ENCODE results near the gene COQ7. TPM values are rescaled to one million over a fixed set of nuclear protein-coding genes. Genes with fewer than 3 reads are reported as not detected.

COQ7 gene
- total RNA-seq, 2 donors from 2014 or later: 20.4 to 22.0 TPM

GRCh38 chr16:19046062-19046461 lies 21.4 kb upstream of the COQ7 start:
- Mint-ChIP-seq H3K27ac (no peak overlapping the region), H3K4me3 (no peak overlapping the region)

GRCh38 chr16:19062706-19063105 lies 4.7 kb upstream of the COQ7 start:
- Mint-ChIP-seq H3K4me1 (no peaks in the 10 kb centered on the region), H3K36me3 (ENCODE audit: low read depth) (peaks cover 35% of the 10 kb centered on the region), H3K27ac (no peak overlapping the region), H3K9me3 (no peaks in the 10 kb centered on the region), H3K27me3 (ENCODE audit: insufficient read depth) (no peaks in the 10 kb centered on the region), H3K4me3 (no peak overlapping the region)
- no peaks in the 10 kb centered on the region for H3K9me3 ChIP-seq (ENCODE audit: control insufficient read depth, low read length)
- H3K27me3 ChIP-seq (ENCODE audit: control insufficient read depth, insufficient read depth, low read length, poor library complexity, severe bottlenecking): no peaks in the 10 kb centered on the region
- H3K4me3 ChIP-seq (ENCODE audit: low read length): no peak overlapping the region
- no peak for TF ChIP-seq CTCF (conservative IDR thresholded peaks at IDR 0.05)
- peaks cover 40% of the 10 kb centered on the region for H3K36me3 ChIP-seq (ENCODE audit: control insufficient read depth, insufficient read depth, low read length)
- no peaks in the 10 kb centered on the region for H3K4me1 ChIP-seq (ENCODE audit: control insufficient read depth, insufficient read depth, low read length)
- WGBS, 2 experiments (ENCODE audit: insufficient coverage in 1 of 2, insufficient read length in 1 of 2): 88% methylated on average over 4 of the region's 4 CpGs; no CpG with 5 or more reads in 1 of the 2 experiments
- no peak overlapping the region for H3K9ac ChIP-seq (ENCODE audit: extremely low read depth, low read length, poor library complexity, severe bottlenecking)
- no peak overlapping the region for H3K27ac ChIP-seq (ENCODE audit: low read depth, low read length)
- DNase-seq: no peak

More at GRCh38 chr16:19046062-19046461, 21.4 kb upstream of the COQ7 start:
- Histone ChIP-seq H3K27me3 (ENCODE audit: control insufficient read depth, insufficient read depth, low read length, poor library complexity, severe bottlenecking) (no peaks in the 10 kb centered on the region), H3K4me3 (ENCODE audit: low read length) (no peak overlapping the region), H3K36me3 (ENCODE audit: control insufficient read depth, insufficient read depth, low read length) (peaks cover 47% of the 10 kb centered on the region), H3K9ac (ENCODE audit: extremely low read depth, low read length, poor library complexity, severe bottlenecking) (no peak overlapping the region), H3K4me1 (ENCODE audit: control insufficient read depth, insufficient read depth, low read length) (no peaks in the 10 kb centered on the region), H3K9me3 (ENCODE audit: control insufficient read depth, low read length) (no peaks in the 10 kb centered on the region), H3K27ac (ENCODE audit: low read depth, low read length) (no peak overlapping the region)
- H3K36me3 Mint-ChIP-seq (ENCODE audit: low read depth): peaks cover 53% of the 10 kb centered on the region
- no peaks in the 10 kb centered on the region for H3K27me3 Mint-ChIP-seq (ENCODE audit: insufficient read depth)
- H3K4me1 Mint-ChIP-seq: no peaks in the 10 kb centered on the region
- DNase-seq: no peak
- no peak for TF ChIP-seq CTCF (conservative IDR thresholded peaks at IDR 0.05)
- no peaks in the 10 kb centered on the region for H3K9me3 Mint-ChIP-seq
- WGBS, 2 experiments (ENCODE audit: insufficient coverage in 1 of 2, insufficient read length in 1 of 2): 91% methylated on average over 2 of the region's 2 CpGs; no CpG with 5 or more reads in 1 of the 2 experiments

DNA sequence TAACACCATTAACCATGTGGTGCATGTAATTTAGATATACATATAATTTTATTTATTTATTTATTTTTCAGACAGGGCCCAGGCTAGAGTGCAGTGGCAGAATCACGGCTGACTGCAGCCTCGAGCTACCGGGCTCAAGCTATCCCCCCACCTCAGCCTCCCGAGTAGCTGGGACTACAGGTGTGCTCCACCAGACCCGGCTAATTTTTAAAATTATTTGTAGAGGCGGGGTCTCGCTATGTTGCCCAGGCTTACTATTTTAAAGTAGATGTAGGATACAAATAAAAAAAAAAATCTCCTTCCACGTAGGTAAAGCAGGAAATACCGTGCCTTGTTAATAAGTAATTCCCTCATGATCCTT lies 446 bp upstream of the COQ7 start:
- Histone ChIP-seq H3K4me3 (ENCODE audit: low read length) (peak overlapping the region; percentile 97), H3K27me3 (ENCODE audit: control insufficient read depth, insufficient read depth, low read length, poor library complexity, severe bottlenecking) (no peaks in the 10 kb centered on the region), H3K27ac (ENCODE audit: low read depth, low read length) (peak overlapping the region; percentile 98), H3K36me3 (ENCODE audit: control insufficient read depth, insufficient read depth, low read length) (peaks cover 17% of the 10 kb centered on the region), H3K4me1 (ENCODE audit: control insufficient read depth, insufficient read depth, low read length) (no peaks in the 10 kb centered on the region), H3K9me3 (ENCODE audit: control insufficient read depth, low read length) (no peaks in the 10 kb centered on the region), H3K9ac (ENCODE audit: extremely low read depth, low read length, poor library complexity, severe bottlenecking) (peak overlapping the region; percentile 99)
- DNase-seq: no peak
- H3K9me3 Mint-ChIP-seq: no peaks in the 10 kb centered on the region
- peak overlapping the region; percentile 89 for H3K4me3 Mint-ChIP-seq
- WGBS, 2 experiments (ENCODE audit: insufficient coverage in 1 of 2, insufficient read length in 1 of 2): 60 to 77% methylated on average over 3 to 8 of the region's 9 CpGs
- peak overlapping the region; percentile 95 for H3K27ac Mint-ChIP-seq
- TF ChIP-seq CTCF (conservative IDR thresholded peaks at IDR 0.05): no peak
- H3K27me3 Mint-ChIP-seq (ENCODE audit: insufficient read depth): no peaks in the 10 kb centered on the region
- no peaks in the 10 kb centered on the region for H3K4me1 Mint-ChIP-seq
- peaks cover 11% of the 10 kb centered on the region for H3K36me3 Mint-ChIP-seq (ENCODE audit: low read depth)
